HEK293 (cell line): ENCODE results near the gene ANXA3.

Experiments used
- CTCF ChIA-PET: fragments of 350-600 bp; formaldehyde crosslinking; extraction: SDS; loops from one replicate; lab custom pipeline; 2021; ENCODE audit warnings: antibody characterized with exemption; lab: Yijun Ruan, JAX
- POLR2A ChIA-PET: fragments of 300-600 bp; formaldehyde crosslinking; extraction: SDS; loops from one replicate; lab custom pipeline; 2020; ENCODE audit warnings: antibody characterized with exemption, inconsistent platforms; lab: Yijun Ruan, JAX
- H3K27ac ChIP-seq: fragments of 200-500 bp; sonication (Bioruptor generic); 2 replicates; pipeline ENCODE4 v1.5.1; 2014; ENCODE audit warnings: low read depth, low read length, control low read depth, inconsistent platforms; ENCODE audit errors: extremely low read depth
- H3K36me3 ChIP-seq, 2 experiments: fragments of 200-500 bp in 1 of 2; sonication (Bioruptor generic) in 1 of 2; 1 replicate in 1 of 2; 2 replicates in 1 of 2; pipeline ENCODE4 v1.5.1; 2014 to 2017; ENCODE audit warnings: inconsistent platforms in 2 of 2, low read length in 2 of 2; ENCODE audit not compliant: control insufficient read depth in 2 of 2, insufficient read depth in 1 of 2
- H3K4me1 ChIP-seq: fragments of 200-500 bp; sonication (Bioruptor generic); 2 replicates; pipeline ENCODE4 v1.5.1; 2014; ENCODE audit warnings: mild to moderate bottlenecking, low read length, inconsistent platforms; ENCODE audit not compliant: control insufficient read depth, insufficient read depth
- H3K4me3 ChIP-seq: 2 replicates; pipeline ENCODE4 v1.5.1; 2011; ENCODE audit warnings: low read depth, mild to moderate bottlenecking, control low read depth, low read length, moderate library complexity
- H3K9me3 ChIP-seq: fragments of 200-500 bp; sonication (Bioruptor generic); 2 replicates; pipeline ENCODE4 v1.5.1; 2014; ENCODE audit warnings: low read depth, low read length, inconsistent platforms; ENCODE audit not compliant: control insufficient read depth, insufficient read depth
- BCL11A ChIP-seq: fragments of 450-650 bp; formaldehyde crosslinking; IDR thresholded peaks from 2 replicates; pipeline ENCODE4 v1.5.1; 2016; ENCODE audit warnings: low read depth, missing biosample characterization, missing genetic modification characterization
- ELK4 ChIP-seq: IDR thresholded peaks from 2 replicates; pipeline ENCODE4 v1.6.1; 2011; ENCODE audit warnings: mild to moderate bottlenecking, low read depth, low read length, borderline replicate concordance
- INSM2 ChIP-seq: fragments of 450-650 bp; formaldehyde crosslinking; IDR thresholded peaks from 2 replicates; pipeline ENCODE4 v1.5.1; 2016; ENCODE audit warnings: missing biosample characterization, missing genetic modification characterization
- KLF16 ChIP-seq: fragments of 450-650 bp; formaldehyde crosslinking; IDR thresholded peaks from 2 replicates; pipeline ENCODE4 v1.5.1; 2017; ENCODE audit warnings: missing biosample characterization, missing genetic modification characterization
- KLF9 ChIP-seq: fragments of 450-650 bp; formaldehyde crosslinking; IDR thresholded peaks from 2 replicates; pipeline ENCODE4 v1.5.1; 2016; ENCODE audit warnings: missing biosample characterization, missing genetic modification characterization, low read depth
- PRDM1 ChIP-seq: fragments of 450-650 bp; formaldehyde crosslinking; IDR thresholded peaks from 2 replicates; pipeline ENCODE4; 2016; ENCODE audit warnings: missing biosample characterization, missing genetic modification characterization
- SP3 ChIP-seq: fragments of 450-650 bp; formaldehyde crosslinking; IDR thresholded peaks from 2 replicates; pipeline ENCODE4 v1.5.1; 2016; ENCODE audit warnings: missing biosample characterization, missing genetic modification characterization
- TRIM28 ChIP-seq: IDR thresholded peaks from 2 replicates; pipeline ENCODE4 v1.6.1; 2011; ENCODE audit warnings: low read length, control low read depth, borderline replicate concordance
- TSHZ1 ChIP-seq: fragments of 450-650 bp; formaldehyde crosslinking; IDR thresholded peaks from 2 replicates; pipeline ENCODE4 v1.5.1; 2016; ENCODE audit warnings: missing biosample characterization, missing genetic modification characterization, borderline replicate concordance
- ZBTB26 ChIP-seq: fragments of 450-650 bp; formaldehyde crosslinking; optimal IDR thresholded peaks from 2 replicates; pipeline ENCODE3; 2016; ENCODE audit warnings: missing biosample characterization, mild to moderate bottlenecking, missing genetic modification characterization
- ZFP3 ChIP-seq: fragments of 450-650 bp; formaldehyde crosslinking; IDR thresholded peaks from 2 replicates; pipeline ENCODE4 v1.5.1; 2016; ENCODE audit warnings: low read depth, missing biosample characterization, missing genetic modification characterization
- ZFP37 ChIP-seq: fragments of 450-650 bp; formaldehyde crosslinking; IDR thresholded peaks from 2 replicates; pipeline ENCODE4 v1.5.1; 2016; ENCODE audit warnings: missing biosample characterization, missing genetic modification characterization
- ZNF112 ChIP-seq: fragments of 450-650 bp; formaldehyde crosslinking; IDR thresholded peaks from 2 replicates; pipeline ENCODE4 v1.5.0; 2017; ENCODE audit warnings: missing biosample characterization, missing genetic modification characterization
- ZNF175 ChIP-seq: fragments of 450-650 bp; formaldehyde crosslinking; IDR thresholded peaks from 2 replicates; pipeline ENCODE4 v1.5.1; 2016; ENCODE audit warnings: missing biosample characterization, missing genetic modification characterization
- ZNF211 ChIP-seq: fragments of 450-650 bp; formaldehyde crosslinking; IDR thresholded peaks from 2 replicates; pipeline ENCODE4 v1.5.1; 2016; ENCODE audit warnings: low read depth, missing biosample characterization, missing genetic modification characterization
- ZNF302 ChIP-seq: fragments of 450-650 bp; formaldehyde crosslinking; IDR thresholded peaks from 2 replicates; pipeline ENCODE4 v1.5.1; 2016; ENCODE audit warnings: missing biosample characterization, missing genetic modification characterization, low read depth
- ZNF311 ChIP-seq: fragments of 450-650 bp; formaldehyde crosslinking; IDR thresholded peaks from 2 replicates; pipeline ENCODE4 v1.5.1; 2017; ENCODE audit warnings: missing biosample characterization, missing genetic modification characterization, borderline replicate concordance
- ZNF350 ChIP-seq: fragments of 450-650 bp; formaldehyde crosslinking; IDR thresholded peaks from 2 replicates; pipeline ENCODE4 v1.5.0; 2017; ENCODE audit warnings: missing biosample characterization, mild to moderate bottlenecking, missing genetic modification characterization
- ZNF354C ChIP-seq: fragments of 450-650 bp; formaldehyde crosslinking; IDR thresholded peaks from 2 replicates; pipeline ENCODE4 v1.5.1; 2016; ENCODE audit warnings: missing biosample characterization, missing genetic modification characterization, low read depth, borderline replicate concordance
- ZNF423 ChIP-seq: fragments of 450-650 bp; formaldehyde crosslinking; IDR thresholded peaks from 2 replicates; pipeline ENCODE4 v1.5.1; 2016; ENCODE audit warnings: missing biosample characterization, missing genetic modification characterization
- ZNF544 ChIP-seq: fragments of 450-650 bp; formaldehyde crosslinking; IDR thresholded peaks from 2 replicates; pipeline ENCODE4 v1.5.0; 2017; ENCODE audit warnings: missing biosample characterization, missing genetic modification characterization
- ZNF664 ChIP-seq: fragments of 450-650 bp; formaldehyde crosslinking; IDR thresholded peaks from 2 replicates; pipeline ENCODE4 v1.5.1; 2016; ENCODE audit warnings: missing biosample characterization, missing genetic modification characterization
- ZNF670 ChIP-seq: fragments of 450-650 bp; formaldehyde crosslinking; IDR thresholded peaks from 2 replicates; pipeline ENCODE4 v1.5.1; 2016; ENCODE audit warnings: missing biosample characterization, missing genetic modification characterization, low read depth
- ZNF76 ChIP-seq: fragments of 450-650 bp; formaldehyde crosslinking; IDR thresholded peaks from 2 replicates; pipeline ENCODE4; 2016; ENCODE audit warnings: low read depth, missing biosample characterization, missing genetic modification characterization, borderline replicate concordance
- ZNF785 ChIP-seq: fragments of 450-650 bp; formaldehyde crosslinking; IDR thresholded peaks from 2 replicates; pipeline ENCODE4 v1.5.1; 2016; ENCODE audit warnings: missing biosample characterization, missing genetic modification characterization
- ZSCAN30 ChIP-seq: fragments of 450-650 bp; IDR thresholded peaks from 2 replicates; pipeline ENCODE4 v1.5.1; 2018; ENCODE audit warnings: missing biosample characterization, mild to moderate bottlenecking, missing genetic modification characterization, moderate library complexity
- TF ChIP-seq, protein P1 (sequence below): fragments of 450-650 bp; formaldehyde crosslinking; IDR thresholded peaks from 2 replicates; pipeline ENCODE4 v1.5.1; 2016; ENCODE audit warnings: missing biosample characterization, missing genetic modification characterization
- TF ChIP-seq, protein P2 (sequence below): fragments of 450-650 bp; formaldehyde crosslinking; IDR thresholded peaks from 2 replicates; pipeline ENCODE4 v1.5.1; 2016; ENCODE audit warnings: missing biosample characterization, missing genetic modification characterization

ANXA3 gene

GRCh38 chr4:78608684-78609083 is 57.1 kb downstream of the ANXA3 start:
- Histone ChIP-seq H3K27ac (no peak overlapping the region), H3K4me3 (no peak overlapping the region), H3K36me3 (peaks cover 0 to 5% of the 10 kb centered on the region in 2 experiments; a peak in 1 of 3 replicates), H3K4me1 (no peaks in the 10 kb centered on the region), H3K9me3 (no peaks in the 10 kb centered on the region)
- TF ChIP-seq ZNF670 (tag by site-specific recombination) (no peak), ZNF175 (tag by site-specific recombination) (no peak), ZNF423 (tag by site-specific recombination) (no peak), TRIM28 (no peak), ZNF302 (no peak), TSHZ1 (tag by site-specific recombination) (no peak), ZNF354C (tag by site-specific recombination) (no peak), ZNF544 (tag by site-specific recombination) (no peak), ZFP37 (tag by site-specific recombination) (no peak), ZNF112 (tag by site-specific recombination) (no peak), ZNF211 (no peak), ZFP3 (tag by site-specific recombination) (no peak), ELK4 (no peak), ZNF76 (tag by site-specific recombination) (no peak), ZNF311 (tag by site-specific recombination) (no peak)
- TF ChIP-seq, protein P1, sequence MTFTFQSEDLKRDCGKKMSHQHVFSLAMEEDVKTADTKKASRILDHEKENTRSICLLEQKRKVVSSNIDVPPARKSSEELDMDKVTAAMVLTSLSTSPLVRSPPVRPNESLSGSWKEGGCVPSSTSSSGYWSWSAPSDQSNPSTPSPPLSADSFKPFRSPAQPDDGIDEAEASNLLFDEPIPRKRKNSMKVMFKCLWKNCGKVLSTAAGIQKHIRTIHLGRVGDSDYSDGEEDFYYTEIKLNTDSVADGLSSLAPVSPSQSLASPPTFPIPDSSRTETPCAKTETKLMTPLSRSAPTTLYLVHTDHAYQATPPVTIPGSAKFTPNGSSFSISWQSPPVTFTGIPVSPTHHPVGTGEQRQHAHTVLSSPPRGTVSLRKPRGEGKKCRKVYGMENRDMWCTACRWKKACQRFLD (tag by site-specific recombination): no peak
- ChIA-PET CTCF (no interaction called here), POLR2A (no interaction called here)

DNA sequence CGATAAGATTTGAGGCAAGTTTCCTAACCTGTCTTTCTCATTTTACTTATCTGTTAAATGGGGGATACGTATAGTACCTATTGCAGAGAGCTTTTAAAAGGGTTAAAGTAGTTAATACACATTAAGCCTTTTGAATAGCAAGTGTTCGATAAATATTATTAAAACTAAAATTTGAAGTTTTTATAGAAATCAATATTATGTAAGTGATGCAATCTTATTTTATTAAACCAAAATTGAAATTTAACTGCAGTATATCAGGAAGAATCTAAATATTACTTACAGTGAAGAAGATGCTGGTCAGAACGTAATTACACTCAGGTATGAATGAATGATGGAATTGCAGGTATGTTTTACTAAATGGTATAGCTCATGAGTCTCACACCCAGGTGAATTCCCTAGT is 58.0 kb downstream of the ANXA3 start:
- Histone ChIP-seq H3K4me1 (no peaks in the 10 kb centered on the region), H3K9me3 (no peaks in the 10 kb centered on the region), H3K27ac (no peak overlapping the region), H3K4me3 (no peak overlapping the region), H3K36me3 (peaks cover 0 to 5% of the 10 kb centered on the region in 2 experiments; a peak in 1 of 3 replicates)
- POLR2A ChIA-PET: no interaction called here
- CTCF ChIA-PET: interaction anchor here (0.6 to 1.0 kb wide), 2 partner anchors 87 to 341 kb away, joined by 3 read pairs; no protein-coding TSS in a partner anchor
- TF ChIP-seq BCL11A (tag by site-specific recombination) (no peak), ZNF350 (tag by site-specific recombination) (no peak), KLF9 (tag by site-specific recombination) (no peak), SP3 (no peak), PRDM1 (tag by site-specific recombination) (no peak), INSM2 (no peak), ZNF664 (tag by site-specific recombination) (no peak), ZBTB26 (tag by site-specific recombination) (no peak), ZSCAN30 (no peak), ZNF785 (tag by site-specific recombination) (no peak), KLF16 (tag by site-specific recombination) (no peak)
- TF ChIP-seq, protein P2, sequence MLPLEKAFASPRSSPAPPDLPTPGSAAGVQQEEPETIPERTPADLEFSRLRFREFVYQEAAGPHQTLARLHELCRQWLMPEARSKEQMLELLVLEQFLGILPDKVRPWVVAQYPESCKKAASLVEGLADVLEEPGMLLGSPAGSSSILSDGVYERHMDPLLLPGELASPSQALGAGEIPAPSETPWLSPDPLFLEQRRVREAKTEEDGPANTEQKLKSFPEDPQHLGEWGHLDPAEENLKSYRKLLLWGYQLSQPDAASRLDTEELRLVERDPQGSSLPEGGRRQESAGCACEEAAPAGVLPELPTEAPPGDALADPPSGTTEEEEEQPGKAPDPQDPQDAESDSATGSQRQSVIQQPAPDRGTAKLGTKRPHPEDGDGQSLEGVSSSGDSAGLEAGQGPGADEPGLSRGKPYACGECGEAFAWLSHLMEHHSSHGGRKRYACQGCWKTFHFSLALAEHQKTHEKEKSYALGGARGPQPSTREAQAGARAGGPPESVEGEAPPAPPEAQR (tag by site-specific recombination): no peak
